Measurements from ENCODE around the gene ALOX15.

Gene ALOX15

DNA sequence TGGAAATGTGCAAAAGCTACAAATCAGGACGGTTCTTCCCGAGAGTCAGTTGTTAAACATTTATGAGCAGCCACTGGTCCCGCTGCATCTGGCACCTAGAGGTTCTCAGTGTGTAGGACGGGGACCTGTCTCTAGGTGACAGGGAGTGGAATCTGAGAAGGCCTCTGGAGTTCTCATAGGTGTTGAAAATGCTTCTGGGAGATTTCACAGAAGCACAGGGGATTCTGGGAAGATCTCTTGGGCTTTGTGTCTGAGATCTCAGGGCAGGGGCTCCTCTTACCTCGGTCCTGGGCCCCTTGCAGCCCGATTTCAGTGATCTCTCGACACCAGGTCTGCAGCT is 8.9 kb downstream of the ALOX15 start:
- H3K4me2 ChIP-seq (ENCODE audit: insufficient read depth, low read length): no peak overlapping the region
- H3K4me1 ChIP-seq (ENCODE audit: insufficient read depth, low read length): no peaks in the 10 kb centered on the region
- H2AFZ ChIP-seq (ENCODE audit: low read depth, low read length): no peak overlapping the region
- no peak overlapping the region for H3K9ac ChIP-seq (ENCODE audit: low read depth, low read length)
- H3K27me3 ChIP-seq (ENCODE audit: insufficient read depth, low read length, poor library complexity): peaks cover 24% of the 10 kb centered on the region
- peaks cover 3% of the 10 kb centered on the region; the same call in 1 of the 2 replicates for H4K20me1 ChIP-seq (ENCODE audit: insufficient read depth, low read length)
- no peaks in the 10 kb centered on the region for H3K36me3 ChIP-seq (ENCODE audit: insufficient read depth, low read length)
- H3K27ac ChIP-seq (ENCODE audit: low read length): no peak overlapping the region
- no peak overlapping the region for H3K4me3 ChIP-seq (ENCODE audit: low read depth in 1 of 2, low read length in 2 of 2)
- H3K9me3 ChIP-seq (ENCODE audit: insufficient read depth, low read length, severe bottlenecking): no peaks in the 10 kb centered on the region
- ATAC-seq (ENCODE audit: insufficient read depth, low read depth) (no peak), DNase-seq (no peak)
- TF ChIP-seq, protein P1, sequence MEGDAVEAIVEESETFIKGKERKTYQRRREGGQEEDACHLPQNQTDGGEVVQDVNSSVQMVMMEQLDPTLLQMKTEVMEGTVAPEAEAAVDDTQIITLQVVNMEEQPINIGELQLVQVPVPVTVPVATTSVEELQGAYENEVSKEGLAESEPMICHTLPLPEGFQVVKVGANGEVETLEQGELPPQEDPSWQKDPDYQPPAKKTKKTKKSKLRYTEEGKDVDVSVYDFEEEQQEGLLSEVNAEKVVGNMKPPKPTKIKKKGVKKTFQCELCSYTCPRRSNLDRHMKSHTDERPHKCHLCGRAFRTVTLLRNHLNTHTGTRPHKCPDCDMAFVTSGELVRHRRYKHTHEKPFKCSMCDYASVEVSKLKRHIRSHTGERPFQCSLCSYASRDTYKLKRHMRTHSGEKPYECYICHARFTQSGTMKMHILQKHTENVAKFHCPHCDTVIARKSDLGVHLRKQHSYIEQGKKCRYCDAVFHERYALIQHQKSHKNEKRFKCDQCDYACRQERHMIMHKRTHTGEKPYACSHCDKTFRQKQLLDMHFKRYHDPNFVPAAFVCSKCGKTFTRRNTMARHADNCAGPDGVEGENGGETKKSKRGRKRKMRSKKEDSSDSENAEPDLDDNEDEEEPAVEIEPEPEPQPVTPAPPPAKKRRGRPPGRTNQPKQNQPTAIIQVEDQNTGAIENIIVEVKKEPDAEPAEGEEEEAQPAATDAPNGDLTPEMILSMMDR (IDR thresholded peaks at IDR 0.05; ENCODE audit: borderline replicate concordance, extremely low read depth, low read length, poor library complexity, severe bottlenecking): no peak
- TF ChIP-seq EZH2 (IDR thresholded peaks at IDR 0.05; ENCODE audit: borderline replicate concordance, low read depth, low read length, severe bottlenecking): no peak
- no peaks in the 10 kb centered on the region for H3K79me2 ChIP-seq (ENCODE audit: insufficient read depth, low read length)

DNA sequence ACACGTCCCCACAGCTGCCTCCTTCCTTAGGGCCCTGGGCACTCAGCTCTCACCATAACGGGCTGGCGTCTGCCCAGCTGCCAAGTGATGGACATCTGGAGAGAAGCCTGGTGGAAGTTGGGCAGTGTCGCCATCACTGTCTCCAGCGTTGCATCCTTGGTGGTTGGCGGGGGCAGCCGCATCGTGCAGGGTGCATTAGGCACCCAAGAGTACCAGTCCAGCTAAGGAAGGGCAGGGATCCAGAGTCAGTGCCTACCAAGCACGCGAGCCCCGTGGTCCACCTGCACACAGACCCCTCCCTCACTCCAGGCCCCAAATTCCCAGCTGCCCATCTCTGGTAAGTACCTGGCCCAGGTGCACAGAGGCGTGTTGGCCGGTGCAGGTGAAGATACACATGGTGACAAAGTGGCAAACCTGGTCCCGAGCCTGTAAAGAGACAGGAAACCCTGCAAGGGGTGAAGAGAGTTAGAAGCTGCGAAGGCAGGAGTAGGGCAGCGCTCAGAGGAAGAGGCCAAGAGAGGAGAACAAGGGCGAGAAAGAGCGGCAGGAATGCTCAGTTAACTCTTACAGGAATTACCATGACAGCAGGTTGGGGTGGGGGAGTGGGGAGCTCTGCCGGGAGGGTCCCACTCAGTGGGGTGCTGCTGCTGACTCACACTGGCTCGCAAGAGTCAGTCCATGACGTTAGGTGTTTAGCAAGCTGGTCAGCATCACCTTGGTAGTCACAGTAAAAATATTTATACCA is 9.5 kb downstream of the ALOX15 start:
- TF ChIP-seq EZH2 (IDR thresholded peaks at IDR 0.05; ENCODE audit: borderline replicate concordance, low read depth, low read length, severe bottlenecking): no peak
- TF ChIP-seq, protein P1 (IDR thresholded peaks at IDR 0.05; ENCODE audit: borderline replicate concordance, extremely low read depth, low read length, poor library complexity, severe bottlenecking): no peak
- DNase-seq (no peak), ATAC-seq (ENCODE audit: insufficient read depth, low read depth) (no peak)
- peaks cover 3% of the 10 kb centered on the region; the same call in 1 of the 2 replicates for H4K20me1 ChIP-seq (ENCODE audit: insufficient read depth, low read length)
- H3K27me3 ChIP-seq (ENCODE audit: insufficient read depth, low read length, poor library complexity): peaks cover 21% of the 10 kb centered on the region
- H3K4me3 ChIP-seq (ENCODE audit: low read depth in 1 of 2, low read length in 2 of 2): no peak overlapping the region
- H3K9ac ChIP-seq (ENCODE audit: low read depth, low read length): no peak overlapping the region
- H3K79me2 ChIP-seq (ENCODE audit: insufficient read depth, low read length): no peaks in the 10 kb centered on the region
- H2AFZ ChIP-seq (ENCODE audit: low read depth, low read length): no peak overlapping the region
- no peaks in the 10 kb centered on the region for H3K36me3 ChIP-seq (ENCODE audit: insufficient read depth, low read length)
- H3K4me2 ChIP-seq (ENCODE audit: insufficient read depth, low read length): no peak overlapping the region
- H3K27ac ChIP-seq (ENCODE audit: low read length): no peak overlapping the region
- H3K4me1 ChIP-seq (ENCODE audit: insufficient read depth, low read length): no peaks in the 10 kb centered on the region
- H3K9me3 ChIP-seq (ENCODE audit: insufficient read depth, low read length, severe bottlenecking): no peaks in the 10 kb centered on the region

DNA sequence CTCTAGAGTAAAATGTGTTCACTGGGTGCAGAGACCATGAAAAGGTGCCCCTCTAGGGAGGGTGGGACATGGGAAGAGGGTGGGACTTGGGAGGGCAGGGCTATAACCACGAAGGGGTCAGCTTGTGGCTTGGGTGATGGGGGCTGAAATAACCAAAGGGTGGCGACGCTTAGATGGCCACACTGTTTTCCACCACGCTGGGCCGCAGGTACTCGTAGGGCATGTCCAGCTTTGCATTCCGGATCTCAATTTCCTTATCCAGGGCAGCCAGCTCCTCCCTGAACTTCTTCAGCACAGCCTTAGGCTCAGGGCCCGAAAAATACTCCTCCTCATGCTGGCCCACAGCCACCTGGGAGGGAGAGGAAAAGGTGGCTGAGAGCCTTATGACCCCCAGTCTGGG is 10.0 kb downstream of the ALOX15 start:
- Histone ChIP-seq H3K4me2 (ENCODE audit: insufficient read depth, low read length) (no peak overlapping the region), H3K4me3 (ENCODE audit: low read depth in 1 of 2, low read length in 2 of 2) (no peak overlapping the region), H3K9me3 (ENCODE audit: insufficient read depth, low read length, severe bottlenecking) (no peaks in the 10 kb centered on the region), H3K9ac (ENCODE audit: low read depth, low read length) (no peak overlapping the region), H3K27me3 (ENCODE audit: insufficient read depth, low read length, poor library complexity) (peaks cover 15% of the 10 kb centered on the region), H4K20me1 (ENCODE audit: insufficient read depth, low read length) (0 out of 2 replicates have a peak, but pooled peaks cover 1% of the 10 kb centered on the region), H3K36me3 (ENCODE audit: insufficient read depth, low read length) (no peaks in the 10 kb centered on the region), H3K27ac (ENCODE audit: low read length) (no peak overlapping the region), H3K79me2 (ENCODE audit: insufficient read depth, low read length) (no peaks in the 10 kb centered on the region), H3K4me1 (ENCODE audit: insufficient read depth, low read length) (no peaks in the 10 kb centered on the region), H2AFZ (ENCODE audit: low read depth, low read length) (no peak overlapping the region)
- no peak for DNase-seq
- no peak for ATAC-seq (ENCODE audit: insufficient read depth, low read depth)
- TF ChIP-seq EZH2 (IDR thresholded peaks at IDR 0.05; ENCODE audit: borderline replicate concordance, low read depth, low read length, severe bottlenecking): no peak
- TF ChIP-seq, protein P1 (IDR thresholded peaks at IDR 0.05; ENCODE audit: borderline replicate concordance, extremely low read depth, low read length, poor library complexity, severe bottlenecking): no peak
